IgD-negative memory B cell (primary cell): ENCODE data around the gene CCDC152. TPM values are rescaled to one million over a fixed set of nuclear protein-coding genes. Genes with fewer than 3 reads are reported as not detected.
"Not testable (repeated sequence)": the region's sequence is repeated elsewhere in the genome, so short reads cannot be mapped to it uniquely, and the experiment has no call there.

Source experiments
- H3K27ac Mint-ChIP-seq, 3 donors: one replicate each; pipeline ENCODE4 v1.8.0; 2020 to 2022; ENCODE audit warnings: mild to moderate bottlenecking in 3 of 3, mixed read lengths in 3 of 3, moderate library complexity in 1 of 3
- H3K27me3 Mint-ChIP-seq: one replicate; pipeline ENCODE4 v1.8.0; 2021; ENCODE audit warnings: mixed read lengths
- H3K36me3 Mint-ChIP-seq: one replicate; pipeline ENCODE4 v1.8.0; 2020; ENCODE audit warnings: mild to moderate bottlenecking, mixed read lengths
- H3K4me1 Mint-ChIP-seq, 3 donors: one replicate each; pipeline ENCODE4 v1.8.0; 2020 to 2022; ENCODE audit warnings: mixed read lengths in 3 of 3, mild to moderate bottlenecking in 1 of 3
- H3K4me3 Mint-ChIP-seq, 4 donors: one replicate each; pipeline ENCODE4 v1.8.0; 2020 to 2022; ENCODE audit warnings: mild to moderate bottlenecking in 4 of 4, mixed read lengths in 4 of 4, moderate library complexity in 3 of 4
- H3K9me3 Mint-ChIP-seq, 3 donors: one replicate each; pipeline ENCODE4 v1.8.0; 2020 to 2021; ENCODE audit warnings: mixed read lengths in 3 of 3, mild to moderate bottlenecking in 1 of 3
- polyA plus RNA-seq: library from polyadenylated mRNA; unstranded; fragments of 300-500 nt; fragmentation: Illumina TruSeq; gene quantifications from one replicate; pipeline ENCODE4 v1.2.3, GENCODE V29; 2021

Gene CCDC152
- polyA plus RNA-seq = 1.2 TPM

GRCh38 chr5:42756606-42757601 lies at the start of gene CCDC152:
CCDC152 (plus strand) TSS chr5:42756818; CDS start chr5:42759122, 2,304 bp downstream.
- peak within 1 kb of the TSS in 1 of 3 donors; percentile 84 for H3K27ac Mint-ChIP-seq
- H3K27me3 Mint-ChIP-seq = peaks cover 1% of the 10 kb centered on the region
- peak within 1 kb of the TSS; percentile 72 to 94 (median 86) for H3K4me3 Mint-ChIP-seq
- H3K9me3 Mint-ChIP-seq = no peaks in the 10 kb centered on the region
- H3K36me3 Mint-ChIP-seq = no peaks in the 10 kb centered on the region
- peaks cover 1 to 4% (median 4%) of the 10 kb centered on the region in 3 donors for H3K4me1 Mint-ChIP-seq

- no peaks in the 10 kb centered on the region for H3K36me3 Mint-ChIP-seq
- H3K4me3 Mint-ChIP-seq = no peak overlapping the region
Observed at GRCh38 chr5:42715785-42716184, 40.8 kb upstream of the CCDC152 start.

GRCh38 chr5:42718591-42718990 lies 38.0 kb upstream of the CCDC152 start:
- peaks cover 10% of the 10 kb centered on the region for H3K27me3 Mint-ChIP-seq
- no peak overlapping the region for H3K27ac Mint-ChIP-seq
- no peak overlapping the region for H3K4me3 Mint-ChIP-seq
- peaks cover 0 to 8% (median 6%) of the 10 kb centered on the region in 3 donors for H3K4me1 Mint-ChIP-seq
- no peaks in the 10 kb centered on the region for H3K36me3 Mint-ChIP-seq
- no peaks in the 10 kb centered on the region for H3K9me3 Mint-ChIP-seq

More at GRCh38 chr5:42715785-42716184, 40.8 kb upstream of the CCDC152 start:
- Mint-ChIP-seq H3K27me3 (peaks cover 11% of the 10 kb centered on the region), H3K4me1 (peaks cover 0 to 8% (median 6%) of the 10 kb centered on the region in 3 donors), H3K27ac (no peak overlapping the region), H3K9me3 (no peaks in the 10 kb centered on the region)

GRCh38 chr5:42719034-42719433 lies 37.6 kb upstream of the CCDC152 start:
- no peaks in the 10 kb centered on the region for H3K36me3 Mint-ChIP-seq
- no peak overlapping the region for H3K4me3 Mint-ChIP-seq
- H3K4me1 Mint-ChIP-seq = peaks cover 0 to 8% (median 6%) of the 10 kb centered on the region in 3 donors
- H3K9me3 Mint-ChIP-seq = no peaks in the 10 kb centered on the region
- H3K27me3 Mint-ChIP-seq = peaks cover 7% of the 10 kb centered on the region
- no peak overlapping the region for H3K27ac Mint-ChIP-seq

GRCh38 chr5:42720251-42720650 lies 36.4 kb upstream of the CCDC152 start:
- Mint-ChIP-seq H3K4me1 (peaks cover 0 to 8% (median 6%) of the 10 kb centered on the region in 3 donors), H3K4me3 (no peak overlapping the region), H3K36me3 (no peaks in the 10 kb centered on the region), H3K27me3 (peaks cover 6% of the 10 kb centered on the region), H3K9me3 (no peaks in the 10 kb centered on the region), H3K27ac (no peak overlapping the region)

GRCh38 chr5:42721484-42721883 lies 35.1 kb upstream of the CCDC152 start:
- Mint-ChIP-seq H3K4me1 (peaks cover 1 to 8% (median 6%) of the 10 kb centered on the region in 3 donors), H3K27ac (no peak overlapping the region), H3K9me3 (no peaks in the 10 kb centered on the region), H3K27me3 (peaks cover 3% of the 10 kb centered on the region), H3K4me3 (no peak overlapping the region), H3K36me3 (no peaks in the 10 kb centered on the region)

GRCh38 chr5:42734531-42735058 lies 22.0 kb upstream of the CCDC152 start:
- peak overlapping the region in 1 of 3 donors; percentile 19 for H3K27ac Mint-ChIP-seq

GRCh38 chr5:42740920-42741319 lies 15.7 kb upstream of the CCDC152 start:
- Mint-ChIP-seq H3K4me1 (no peaks in the 10 kb centered on the region), H3K36me3 (no peaks in the 10 kb centered on the region), H3K9me3 (peaks cover 2 to 3% (median 2%) of the 10 kb centered on the region in 3 donors), H3K27me3 (no peaks in the 10 kb centered on the region), H3K27ac (no peak overlapping the region), H3K4me3 (no peak overlapping the region)

More at GRCh38 chr5:42734531-42735058, 22.0 kb upstream of the CCDC152 start:
- H3K27me3 Mint-ChIP-seq, H3K9me3 Mint-ChIP-seq, H3K4me3 Mint-ChIP-seq, H3K36me3 Mint-ChIP-seq, H3K4me1 Mint-ChIP-seq: not testable (repeated sequence)

GRCh38 chr5:42745426-42745825 lies 11.2 kb upstream of the CCDC152 start:
- Mint-ChIP-seq H3K27me3 (no peaks in the 10 kb centered on the region), H3K27ac (no peak overlapping the region), H3K9me3 (peaks cover 2 to 3% (median 2%) of the 10 kb centered on the region in 3 donors), H3K36me3 (no peaks in the 10 kb centered on the region), H3K4me1 (no peaks in the 10 kb centered on the region), H3K4me3 (no peak overlapping the region)

GRCh38 chr5:42745856-42746255 lies 10.8 kb upstream of the CCDC152 start:
- Mint-ChIP-seq H3K4me1 (no peaks in the 10 kb centered on the region), H3K4me3 (no peak overlapping the region), H3K27me3 (no peaks in the 10 kb centered on the region), H3K36me3 (no peaks in the 10 kb centered on the region), H3K9me3 (peaks cover 2 to 3% (median 2%) of the 10 kb centered on the region in 3 donors), H3K27ac (no peak overlapping the region)

GRCh38 chr5:42749020-42749419 lies 7.6 kb upstream of the CCDC152 start:
- Mint-ChIP-seq H3K9me3 (no peaks in the 10 kb centered on the region), H3K4me3 (no peak overlapping the region), H3K36me3 (no peaks in the 10 kb centered on the region), H3K4me1 (no peaks in the 10 kb centered on the region), H3K27me3 (no peaks in the 10 kb centered on the region), H3K27ac (no peak overlapping the region)

GRCh38 chr5:42750507-42750906 lies 6.1 kb upstream of the CCDC152 start:
- Mint-ChIP-seq H3K4me3 (no peak overlapping the region), H3K9me3 (no peaks in the 10 kb centered on the region), H3K36me3 (no peaks in the 10 kb centered on the region), H3K27me3 (no peaks in the 10 kb centered on the region), H3K27ac (no peak overlapping the region), H3K4me1 (no peaks in the 10 kb centered on the region)

GRCh38 chr5:42751044-42751443 lies 5.6 kb upstream of the CCDC152 start:
- no peak overlapping the region for H3K27ac Mint-ChIP-seq
- H3K27me3 Mint-ChIP-seq = no peaks in the 10 kb centered on the region
- H3K9me3 Mint-ChIP-seq = no peaks in the 10 kb centered on the region
- no peak overlapping the region for H3K4me3 Mint-ChIP-seq
- H3K4me1 Mint-ChIP-seq = no peaks in the 10 kb centered on the region
- no peaks in the 10 kb centered on the region for H3K36me3 Mint-ChIP-seq

- H3K4me1 Mint-ChIP-seq = peaks cover 1 to 4% (median 4%) of the 10 kb centered on the region in 3 donors
- H3K27ac Mint-ChIP-seq = no peak overlapping the region
- H3K27me3 Mint-ChIP-seq = peaks cover 1% of the 10 kb centered on the region
- no peaks in the 10 kb centered on the region for H3K9me3 Mint-ChIP-seq
- no peak overlapping the region for H3K4me3 Mint-ChIP-seq
- no peaks in the 10 kb centered on the region for H3K36me3 Mint-ChIP-seq
Observed at GRCh38 chr5:42753099-42753498, 3.5 kb upstream of the CCDC152 start.

- Mint-ChIP-seq H3K4me1 (peaks cover 1 to 4% (median 4%) of the 10 kb centered on the region in 3 donors), H3K36me3 (no peaks in the 10 kb centered on the region), H3K27me3 (peaks cover 1% of the 10 kb centered on the region)
Observed at GRCh38 chr5:42759456-42759855, 2.8 kb downstream of the CCDC152 start.

More at GRCh38 chr5:42759456-42759855, 2.8 kb downstream of the CCDC152 start:
- no peak overlapping the region for H3K27ac Mint-ChIP-seq
- H3K9me3 Mint-ChIP-seq = no peaks in the 10 kb centered on the region
- no peak overlapping the region for H3K4me3 Mint-ChIP-seq
